GM19467 (cell line): Measurements from ENCODE around the gene MRPL28.
"Not testable (repeated sequence)": the region's sequence is repeated elsewhere in the genome, so short reads cannot be mapped to it uniquely, and the experiment has no call there.

Experiments used
- ATAC-seq: cut with Tn5 transposase; IDR thresholded peaks from one replicate; pipeline ENCODE4 v1.9.1; 2021; ENCODE audit warnings: mild to moderate bottlenecking, moderate library complexity; ENCODE audit not compliant: unreplicated experiment

Gene MRPL28

GRCh38 chr16:373848-374615, 3.7 kb upstream of the MRPL28 start:
- ATAC-seq = no peak

GRCh38 chr16:373020-373598, 2.8 kb upstream of the MRPL28 start:
- no peak for ATAC-seq

GRCh38 chr16:372302-372983, 2.1 kb upstream of the MRPL28 start:
- ATAC-seq = no peak

GRCh38 chr16:371515-372301, 1.4 kb upstream of the MRPL28 start:
- ATAC-seq = no peak

GRCh38 chr16:370979-371514, 709 bp upstream of the MRPL28 start:
- no peak for ATAC-seq

GRCh38 chr16:369866-370436, 387 bp downstream of the MRPL28 start:
- ATAC-seq = no peak

- ATAC-seq = no peak
These were observed 968 bp downstream of the MRPL28 start for GRCh38 chr16:369275-369865.

- no peak for ATAC-seq
These were observed 1.8 kb downstream of the MRPL28 start for GRCh38 chr16:368388-369158.

GRCh38 chr16:367333-367903, 2.9 kb downstream of the MRPL28 start:
- no peak for ATAC-seq

- no peak for ATAC-seq
These were observed 3.9 kb downstream of the MRPL28 start for GRCh38 chr16:366476-366875.

- no peak for ATAC-seq
These were observed 5.5 kb downstream of the MRPL28 start for GRCh38 chr16:364595-365491.

- no peak for ATAC-seq
These were observed 6.4 kb downstream of the MRPL28 start for GRCh38 chr16:363766-364490.

GRCh38 chr16:363110-363765, 7.1 kb downstream of the MRPL28 start:
- ATAC-seq = no peak

- not testable (repeated sequence) for ATAC-seq
These were observed 7.7 kb downstream of the MRPL28 start for GRCh38 chr16:362702-362999.

- peak; percentile 54 for ATAC-seq
These were observed 8.3 kb downstream of the MRPL28 start for GRCh38 chr16:361872-362701.

- ATAC-seq = no peak
These were observed 8.9 kb downstream of the MRPL28 start for GRCh38 chr16:361341-361871.
